Frontal cortex (tissue), 4 donors: Measurements from ENCODE around the gene OR1F1. TPM values are rescaled to one million over a fixed set of nuclear protein-coding genes. Genes with fewer than 3 reads are reported as not detected.
"Not testable (repeated sequence)": the region's sequence is repeated elsewhere in the genome, so short reads cannot be mapped to it uniquely, and the experiment has no call there.

Experiments
- DNase-seq, 2 donors: peaks; one replicate each; pipeline ENCODE4 v3.0.0; 2012; ENCODE audit warnings: low spot score in 2 of 2
- FAIRE-seq: peaks from 2 replicates; lab custom pipeline; 2012; peaks lifted over from hg19 to GRCh38; lab: Jason Lieb, UNC
- total RNA-seq: library from RNA; depleted of rRNA; stranded (reverse); fragments of >200 nt; gene quantifications from one replicate; pipeline ENCODE4 v1.2.3, GENCODE V29; 2014
- donor health status: control.
- donor health status: control.
- donor health status: control.

The OR1F1 gene
- total RNA-seq, 1 donor from 2014 or later, result 0.41 TPM

DNA sequence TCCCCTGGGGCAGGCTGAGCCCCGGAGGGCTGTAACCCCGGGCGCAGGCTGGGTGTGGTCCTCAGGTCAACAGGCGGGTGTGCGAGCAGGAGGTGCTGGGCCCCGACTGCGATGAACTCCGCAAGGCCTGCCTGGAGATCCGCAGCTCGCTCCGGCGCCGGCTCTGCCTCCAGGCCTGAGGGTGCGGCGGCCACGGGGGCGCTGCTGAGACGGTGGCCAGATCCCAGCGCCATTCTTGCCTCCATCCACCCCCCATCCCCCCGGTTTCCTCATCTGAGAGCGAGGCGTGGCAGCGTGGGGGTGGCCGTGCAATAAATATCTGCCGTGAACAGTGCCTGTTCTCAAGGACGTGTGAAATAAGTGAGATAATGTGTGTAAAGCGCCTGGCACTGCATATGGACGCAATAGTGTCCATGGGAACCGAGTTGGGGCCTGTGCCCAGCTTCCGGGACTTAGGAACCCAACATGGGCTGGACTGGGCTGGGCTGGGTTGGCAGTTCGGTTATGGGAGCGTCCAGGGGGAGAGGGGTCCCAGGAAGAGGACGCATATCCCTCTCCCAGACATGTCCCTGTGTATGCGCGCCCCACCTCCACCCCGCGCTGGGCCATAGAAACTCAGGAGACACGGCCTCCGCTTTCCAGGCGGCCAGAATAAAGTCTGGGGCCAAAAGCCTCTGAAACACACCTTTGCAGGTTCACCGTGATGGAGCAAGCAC, 38.2 kb upstream of the OR1F1 start:
- DNase-seq, result peak; percentile 61 to 76
- no peak for FAIRE-seq

DNA sequence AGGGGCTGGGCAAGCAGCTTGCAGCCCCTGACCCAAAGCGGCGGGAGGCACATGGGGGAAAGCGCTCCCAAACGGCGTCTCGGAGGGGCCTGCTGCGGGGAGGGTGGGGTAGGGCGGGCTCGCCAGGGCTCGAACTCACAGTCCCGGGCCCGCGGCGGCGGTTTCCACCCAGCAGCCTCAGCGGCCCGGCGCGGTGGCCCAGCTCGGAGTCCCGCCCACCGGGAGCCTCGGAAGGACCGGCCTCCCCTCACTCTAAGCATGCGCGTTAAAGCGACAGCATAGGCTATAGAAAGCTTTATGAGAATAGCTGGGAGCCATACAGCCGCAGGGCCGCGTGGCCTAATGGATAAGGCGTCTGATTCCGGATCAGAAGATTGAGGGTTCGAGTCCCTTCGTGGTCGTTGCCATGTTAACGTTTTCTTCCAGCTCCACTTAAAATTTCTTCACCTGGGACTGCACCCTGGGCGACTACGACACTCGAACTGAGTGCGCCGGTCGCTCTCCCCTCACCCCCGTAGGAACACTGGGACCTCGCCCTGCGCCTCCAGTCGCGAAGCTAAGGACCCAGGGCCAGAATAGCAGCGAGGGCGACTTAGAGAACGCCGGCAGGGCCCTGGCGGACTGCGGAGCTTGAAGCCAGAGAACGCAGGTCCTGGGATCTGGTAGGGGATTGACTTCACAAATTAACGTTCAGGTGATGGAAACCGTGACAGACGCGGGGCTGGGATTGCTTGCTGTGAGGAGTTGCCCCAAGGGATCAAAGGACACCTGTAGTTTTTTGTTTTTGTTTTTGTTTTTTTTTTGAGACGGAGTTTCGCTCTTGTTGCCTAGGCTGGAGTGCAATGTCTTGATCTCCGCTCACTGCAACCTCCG, 37.4 kb upstream of the OR1F1 start:
- no peak for FAIRE-seq

DNA sequence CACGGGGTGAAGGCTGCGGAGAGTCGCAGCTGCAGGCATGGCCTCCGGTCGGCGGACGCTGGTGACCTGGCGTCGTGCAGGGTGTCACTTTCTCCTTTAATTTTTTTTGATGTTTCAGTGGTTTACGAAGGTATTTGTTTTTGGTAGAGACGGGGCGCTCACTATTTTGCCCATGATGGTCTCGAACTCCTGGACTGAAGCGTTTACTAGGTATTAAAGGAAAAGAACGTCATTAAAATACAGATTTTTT, 36.1 kb upstream of the OR1F1 start:
- FAIRE-seq (no peak), DNase-seq (no peak)

More for the DNA sequence above, 37.4 kb upstream of the OR1F1 start:
- peak; percentile 90 to 95 for DNase-seq

DNA sequence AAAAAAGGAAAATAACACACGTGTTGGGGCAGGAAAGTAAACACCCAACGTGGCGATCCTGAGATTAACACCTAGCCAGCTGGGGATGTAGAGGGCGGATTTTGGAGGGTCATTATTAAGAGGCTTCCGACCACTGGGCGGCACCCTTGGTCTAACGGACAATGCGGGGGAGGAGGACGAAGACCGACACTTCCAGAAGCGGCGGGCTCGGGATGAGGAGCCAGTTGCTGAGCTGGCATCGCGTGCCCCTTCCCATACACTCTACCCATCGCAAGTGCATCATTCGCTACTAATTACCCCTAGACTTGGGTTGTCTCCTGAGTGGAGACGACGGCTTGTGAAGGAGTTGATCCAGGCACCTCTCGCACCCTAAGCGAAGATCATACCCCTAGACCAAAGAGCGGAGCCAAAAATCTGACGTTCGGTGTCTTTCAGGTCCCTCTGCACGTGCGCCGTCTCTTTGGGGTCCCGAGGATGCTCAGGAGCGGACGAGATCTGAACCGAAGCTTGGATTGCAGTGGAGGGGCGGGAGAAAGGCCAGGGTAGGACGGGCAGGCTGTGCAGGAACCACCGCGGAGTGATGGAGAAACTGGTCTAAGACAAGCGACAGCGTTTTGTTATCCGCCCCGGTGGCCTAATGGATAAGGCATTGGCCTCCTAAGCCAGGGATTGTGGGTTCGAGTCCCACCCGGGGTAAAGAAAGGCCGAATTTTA, 35.6 kb upstream of the OR1F1 start:
- no peak for FAIRE-seq
- DNase-seq, result peak; percentile 70 to 78

DNA sequence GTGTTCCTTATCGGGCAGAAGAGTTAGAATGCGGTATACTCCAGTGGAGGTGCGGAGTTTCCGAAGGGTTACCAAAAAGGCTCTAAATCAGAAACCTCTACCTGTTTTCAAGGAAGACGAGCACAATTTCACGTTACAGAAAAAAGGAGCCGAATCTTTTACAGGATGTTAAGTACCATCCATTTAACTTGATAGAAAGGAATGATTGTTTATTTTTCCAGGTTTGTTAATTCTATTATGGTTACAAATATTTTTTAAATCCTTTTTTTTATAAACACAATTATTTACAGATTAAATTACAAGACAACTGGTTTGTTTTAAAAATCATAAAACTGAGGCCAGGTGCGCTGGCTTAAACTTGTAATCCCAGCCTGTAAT, 35.0 kb upstream of the OR1F1 start:
- FAIRE-seq, result no peak

DNA sequence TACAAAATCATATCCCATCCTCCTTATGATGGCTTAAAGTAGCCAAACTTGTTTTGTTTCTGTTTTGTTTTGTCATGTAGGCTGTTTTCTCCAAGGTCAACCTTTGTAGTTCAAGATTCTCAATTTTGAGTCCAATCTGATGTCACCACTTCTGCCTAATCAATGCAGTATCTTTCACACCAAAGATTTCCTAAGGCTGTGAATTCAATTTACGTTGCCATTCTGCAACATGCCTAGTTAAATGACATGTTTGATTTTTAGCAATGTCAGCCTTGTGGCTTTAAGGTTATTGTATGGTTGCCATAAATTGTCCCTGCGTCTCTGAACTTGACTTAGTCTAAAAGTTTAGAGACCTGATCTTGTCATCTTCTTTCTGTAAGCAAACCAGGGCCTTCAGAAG, 32.8 kb upstream of the OR1F1 start:
- FAIRE-seq (no peak), DNase-seq (no peak)

More for the DNA sequence above, 35.0 kb upstream of the OR1F1 start:
- DNase-seq, result no peak

DNA sequence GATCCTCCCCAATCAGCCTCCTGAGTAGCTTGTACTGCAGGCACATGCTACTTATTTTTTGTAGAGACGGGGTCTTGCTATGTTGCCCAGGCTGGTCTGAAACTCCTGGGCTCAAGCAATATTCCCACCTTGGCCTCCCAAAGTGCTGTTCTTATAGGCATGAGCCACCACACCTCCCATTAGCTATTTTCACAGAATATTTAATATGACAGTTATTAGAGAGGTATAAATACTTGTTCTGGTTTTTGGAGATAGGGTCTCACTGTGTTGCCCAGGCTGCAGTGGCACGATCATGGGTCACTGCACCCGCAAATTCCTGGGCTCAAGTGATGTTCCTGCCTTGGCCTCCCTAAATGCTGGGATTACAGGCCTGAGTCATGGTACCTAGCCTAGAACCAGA, 32.0 kb upstream of the OR1F1 start:
- FAIRE-seq (no peak), DNase-seq (no peak)

DNA sequence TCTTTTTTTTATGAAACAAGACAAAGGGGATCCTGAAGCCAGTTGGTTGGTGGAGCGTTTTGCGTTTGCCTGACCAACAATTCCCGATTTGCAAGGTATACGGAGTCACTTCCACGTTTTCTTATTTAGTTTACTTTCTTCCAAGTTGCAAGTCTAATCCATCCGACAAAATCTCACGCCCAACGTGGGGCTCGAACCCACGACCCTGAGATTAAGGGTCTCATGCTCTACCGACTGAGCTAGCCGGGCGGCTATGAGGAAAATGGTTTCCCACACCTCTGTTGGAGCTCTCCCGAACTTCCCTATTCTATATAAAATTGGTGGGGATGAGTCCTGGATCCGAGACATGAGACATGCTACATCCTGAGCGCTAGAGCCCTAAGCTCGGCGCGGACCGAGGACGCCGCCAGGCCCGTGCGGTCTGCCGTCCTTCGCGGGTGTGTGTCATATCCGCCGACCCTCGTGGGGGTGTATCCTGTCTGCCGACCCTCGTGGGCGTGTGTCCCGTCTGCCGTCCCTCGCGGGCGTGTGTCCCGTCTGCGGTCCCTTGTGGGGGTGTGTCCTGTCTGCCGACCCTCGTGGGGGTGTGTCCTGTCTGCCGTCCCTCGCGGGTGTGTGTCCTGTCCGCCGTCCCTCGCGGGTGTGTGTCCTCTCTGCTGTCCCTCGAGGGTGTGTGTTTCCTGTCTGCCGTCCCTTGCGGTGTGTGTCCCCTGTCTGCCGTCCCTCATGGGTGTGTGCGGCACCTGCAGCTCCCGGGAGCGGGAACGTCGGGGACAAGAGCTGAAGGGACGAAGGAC, 30.6 kb upstream of the OR1F1 start:
- DNase-seq (no peak), FAIRE-seq (no peak)

DNA sequence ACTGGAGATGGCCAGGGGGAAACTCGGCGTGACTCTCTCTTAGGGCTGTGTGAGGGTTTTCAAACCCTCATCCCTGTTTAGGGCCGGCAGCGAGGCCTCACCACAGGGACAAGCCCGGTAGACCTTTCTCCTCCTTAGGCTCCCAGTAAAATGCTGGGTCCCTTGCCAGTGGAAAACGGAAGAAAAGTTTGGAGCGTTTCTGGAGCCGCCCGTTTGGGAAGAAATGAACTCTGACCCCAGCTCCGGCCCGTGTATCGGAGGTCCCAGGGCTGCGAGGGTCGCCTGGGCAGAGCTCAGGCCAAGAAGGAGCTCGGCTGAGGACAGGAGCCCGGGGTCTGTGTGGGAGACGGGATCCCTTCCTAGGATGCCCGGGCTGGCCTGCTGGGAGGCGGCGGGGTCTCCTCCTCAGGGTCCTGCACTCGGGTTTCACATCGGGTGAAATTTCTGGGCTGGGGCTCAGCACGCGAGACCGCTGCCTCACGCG, 29.9 kb upstream of the OR1F1 start:
- FAIRE-seq (no peak), DNase-seq (no peak)

DNA sequence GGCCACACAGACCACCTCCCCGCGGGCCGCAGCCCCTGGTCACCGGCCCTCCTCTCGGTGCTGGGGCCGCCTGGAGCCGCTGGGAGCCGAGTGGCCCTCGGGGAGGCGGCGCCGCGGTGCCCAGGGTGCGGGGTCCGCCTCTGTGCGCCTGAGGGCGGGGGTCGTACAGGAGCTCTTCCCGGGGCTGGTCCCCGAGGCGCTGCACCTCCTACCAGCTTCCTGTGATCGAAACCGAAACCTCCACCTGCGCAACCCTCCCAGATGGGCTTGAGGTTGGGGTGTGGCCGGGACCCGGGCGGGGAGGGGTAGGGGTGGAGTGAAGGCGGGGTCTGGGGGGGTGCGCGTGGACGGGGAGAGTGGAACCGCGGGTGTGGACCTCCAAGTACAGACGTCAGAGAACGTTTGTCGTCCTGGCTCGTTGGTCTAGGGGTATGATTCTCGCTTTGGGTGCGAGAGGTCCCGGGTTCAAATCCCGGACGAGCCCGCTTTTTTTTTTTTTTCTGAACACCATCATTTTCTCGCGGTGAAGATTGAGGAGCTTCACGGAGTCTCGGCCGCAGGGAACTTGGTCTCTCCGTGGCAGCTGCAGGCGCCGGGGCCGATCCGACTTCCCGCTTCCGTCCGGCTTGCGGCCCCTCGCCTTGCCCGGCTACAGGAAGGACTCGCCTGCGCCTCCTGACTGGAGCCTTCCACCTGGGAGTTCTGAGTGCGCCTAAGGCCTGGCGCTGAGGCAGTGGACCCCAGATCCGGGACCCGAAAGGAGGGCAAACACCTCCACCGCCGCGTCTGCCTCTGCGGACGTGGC, 29.3 kb upstream of the OR1F1 start:
- FAIRE-seq (no peak), DNase-seq (peak; percentile 73 to 84)

DNA sequence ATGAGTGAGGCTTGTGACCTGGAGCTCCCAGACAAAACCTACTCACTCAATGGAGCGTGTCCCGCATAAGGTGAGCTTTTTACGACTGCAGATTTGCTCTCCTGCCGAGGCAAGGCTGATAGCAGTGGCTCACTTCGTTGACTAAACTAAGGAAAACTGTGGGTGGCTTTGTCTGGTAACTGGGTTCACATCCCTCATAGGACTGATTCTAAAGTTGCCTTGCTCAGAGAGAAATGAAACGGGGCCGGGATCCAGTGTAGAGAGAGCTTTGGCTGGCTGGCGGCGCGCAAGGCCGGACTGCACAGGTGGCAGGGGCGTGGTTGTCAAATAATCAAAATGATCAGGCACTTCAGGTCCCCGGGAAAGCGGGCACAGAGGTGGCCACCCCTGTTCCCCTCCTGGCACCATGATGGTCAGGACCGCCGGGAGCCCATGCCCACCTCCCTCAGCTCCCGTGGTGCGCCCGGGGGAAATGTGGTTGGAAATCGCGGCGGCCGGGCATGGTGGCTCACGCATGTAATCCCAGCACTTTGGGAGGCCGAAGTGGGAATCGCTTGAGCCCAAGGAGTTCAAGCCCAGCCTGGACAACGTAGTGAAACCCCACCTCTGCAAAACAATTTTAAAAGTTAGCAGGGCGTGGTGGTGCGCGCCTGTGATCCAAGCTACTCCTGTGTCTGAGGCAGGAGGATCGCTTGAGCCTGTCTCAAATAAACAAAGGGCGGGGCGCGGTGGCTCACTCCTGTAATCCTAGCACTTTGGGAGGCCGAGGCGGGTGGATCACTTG, 26.6 kb upstream of the OR1F1 start:
- no peak for DNase-seq
- no peak for FAIRE-seq

DNA sequence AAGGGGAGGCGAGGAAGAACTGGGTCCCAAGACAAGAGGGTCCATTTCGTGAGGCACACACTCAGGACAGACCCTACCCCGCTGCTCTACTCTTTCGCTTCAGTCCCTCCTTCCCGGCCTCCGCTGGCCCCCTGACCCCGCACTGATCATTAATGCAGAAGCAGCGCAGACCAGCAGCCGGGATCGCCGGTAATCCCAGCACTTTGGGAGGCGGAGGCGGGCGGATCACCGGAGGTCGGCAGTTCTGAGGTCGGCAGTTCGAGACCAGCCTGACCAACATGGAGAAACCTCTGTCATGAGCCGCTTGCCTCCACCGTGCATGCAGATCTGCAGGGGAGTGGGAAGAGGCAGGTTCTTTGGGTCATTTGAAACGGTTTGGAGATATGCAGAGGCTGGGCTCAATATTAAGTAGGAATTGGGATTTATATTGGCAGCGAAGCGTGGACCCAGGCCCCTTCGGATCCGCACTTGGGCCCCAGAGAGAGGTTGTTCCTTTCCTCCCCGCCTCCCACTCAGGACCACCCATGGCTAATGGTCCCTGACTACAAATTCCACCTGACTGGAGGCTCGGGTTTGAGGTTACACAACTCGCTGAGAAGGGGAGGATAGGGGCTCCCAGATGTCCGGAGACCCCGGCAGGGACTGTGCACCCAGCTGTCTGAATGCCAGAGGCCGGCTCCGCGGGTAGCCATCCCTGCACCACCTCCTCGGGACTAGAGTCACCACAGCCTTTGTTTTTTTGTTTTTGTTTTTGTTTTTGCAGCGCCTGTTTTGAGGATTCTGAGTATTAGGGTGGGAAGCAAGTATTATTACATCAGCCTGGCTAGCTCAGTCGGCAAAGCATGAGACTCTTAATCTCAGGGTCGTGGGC, 23.6 kb upstream of the OR1F1 start:
- FAIRE-seq (no peak), DNase-seq (no peak)

DNA sequence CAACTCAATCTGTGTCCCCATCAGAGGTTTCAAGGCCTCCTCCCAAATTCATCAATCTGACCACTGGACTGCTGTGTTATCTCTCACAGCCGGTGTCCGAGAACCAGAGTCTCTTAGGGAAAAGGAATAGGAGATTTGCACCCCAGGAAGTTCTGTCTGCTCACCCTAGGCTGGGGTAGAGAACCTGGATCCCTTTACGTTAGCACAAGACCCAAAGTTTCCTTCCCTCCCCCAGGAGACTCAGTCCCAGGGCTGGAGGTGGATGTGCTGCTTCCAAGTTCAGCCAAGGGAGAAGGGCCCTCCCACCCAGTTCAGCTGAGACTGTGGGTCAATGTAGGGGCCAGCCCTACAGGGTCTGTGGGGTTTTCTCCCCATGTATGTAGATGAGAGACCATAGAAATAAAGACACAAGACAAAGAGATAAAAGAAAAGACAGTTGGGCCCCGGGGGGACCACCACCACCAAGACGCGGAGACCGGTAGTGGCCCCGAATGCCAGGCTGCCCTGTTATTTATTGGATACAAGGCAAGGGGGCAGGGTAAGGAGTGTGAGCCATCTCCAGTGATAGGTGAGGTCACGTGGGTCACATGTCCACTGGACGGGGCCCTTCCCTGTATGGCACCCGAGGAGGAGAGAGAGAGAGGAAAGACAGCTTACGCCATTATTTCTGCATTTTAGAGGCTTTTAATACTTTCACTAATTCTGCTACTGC, 22.7 kb upstream of the OR1F1 start:
- DNase-seq, result no peak
- FAIRE-seq, result no peak

DNA sequence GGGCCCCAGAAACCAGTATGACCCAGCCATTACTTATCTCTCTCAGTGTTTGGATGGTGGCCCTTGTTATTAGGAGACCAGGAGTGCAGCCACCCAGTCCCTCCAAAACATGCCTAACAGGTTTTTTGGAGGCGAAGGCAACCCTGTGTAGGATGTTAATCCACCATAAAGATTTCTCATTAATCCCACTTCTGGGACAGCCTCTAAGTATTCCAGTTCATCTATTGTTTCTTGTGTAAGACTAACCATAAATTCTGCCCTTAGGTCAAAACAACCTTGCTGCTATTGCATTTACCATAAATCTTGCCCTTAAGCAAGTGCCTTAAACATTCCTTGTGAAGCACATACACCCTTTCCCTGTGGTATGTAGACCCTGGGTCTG, 21.5 kb upstream of the OR1F1 start:
- FAIRE-seq, result no peak

DNA sequence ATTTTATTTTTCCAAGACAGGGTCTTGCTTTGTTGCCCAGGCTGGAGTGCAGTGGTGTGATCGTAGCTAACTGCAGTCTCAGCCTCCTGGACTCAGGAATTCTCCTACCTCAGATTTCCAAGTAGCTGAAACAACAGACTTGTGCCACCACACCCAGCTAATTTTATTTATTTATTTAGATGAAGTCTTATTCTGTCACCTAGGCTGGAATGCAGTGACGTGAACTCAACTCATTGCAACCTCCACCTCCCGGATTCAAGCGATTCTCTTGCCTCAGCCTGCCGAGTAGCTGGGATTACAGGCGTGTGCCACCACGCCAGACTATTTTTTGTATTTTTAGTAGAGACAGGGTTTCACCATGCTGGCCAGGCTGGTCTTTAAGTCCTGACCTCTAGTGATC, 19.3 kb upstream of the OR1F1 start:
- not testable (repeated sequence) for FAIRE-seq, DNase-seq

More for the DNA sequence above, 21.5 kb upstream of the OR1F1 start:
- DNase-seq, result no peak

DNA sequence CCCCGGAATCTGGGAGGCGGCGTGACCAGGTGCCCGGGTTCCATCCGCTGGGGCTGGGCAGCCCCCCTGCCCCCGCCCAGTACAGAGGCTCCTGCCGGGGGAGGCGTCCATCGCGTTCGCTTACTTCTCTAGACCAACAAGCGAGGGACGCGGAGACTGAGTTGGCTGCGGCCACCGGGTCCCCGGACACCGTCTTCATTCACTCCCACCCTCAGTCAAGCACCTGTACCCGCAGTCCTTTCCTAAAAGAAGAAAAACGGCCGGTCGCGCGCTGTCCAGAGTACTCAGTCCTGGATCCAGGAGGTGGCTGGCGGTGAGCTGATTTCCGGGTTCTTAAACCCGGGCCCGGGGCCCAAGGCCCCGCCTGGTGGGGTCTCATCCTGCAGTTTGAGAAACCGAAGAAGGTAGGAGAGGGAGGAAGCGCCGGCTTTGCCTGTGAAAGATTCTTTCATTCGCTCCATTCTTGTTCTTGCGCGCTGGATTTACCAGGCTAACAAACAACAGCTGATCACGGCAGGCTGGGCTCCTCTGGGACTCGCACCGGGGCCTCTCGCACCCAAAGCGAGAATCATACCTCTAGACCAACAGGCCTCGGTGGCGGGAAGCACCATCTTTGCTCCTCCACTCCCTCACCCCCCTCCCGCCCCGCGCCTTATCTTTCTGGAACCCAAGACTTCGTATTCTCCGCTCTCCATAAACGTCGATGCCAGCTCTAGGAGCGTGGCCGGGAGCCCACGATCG, 17.4 kb upstream of the OR1F1 start:
- FAIRE-seq (no peak), DNase-seq (no peak)
